HG02885 (cell line): ENCODE results near the gene SULT2B1.

ENCODE experiments used
- ATAC-seq: cut with Tn5 transposase; IDR thresholded peaks from one replicate; pipeline ENCODE4 v1.9.1; 2021; ENCODE audit warnings: mild to moderate bottlenecking; ENCODE audit not compliant: unreplicated experiment, poor library complexity

Gene SULT2B1

GRCh38 chr19:48616491-48617056 lies 64.6 kb downstream of the SULT2B1 start:
- ATAC-seq, result no peak

GRCh38 chr19:48617146-48617937 lies 65.4 kb downstream of the SULT2B1 start:
- ATAC-seq, result no peak

DNA sequence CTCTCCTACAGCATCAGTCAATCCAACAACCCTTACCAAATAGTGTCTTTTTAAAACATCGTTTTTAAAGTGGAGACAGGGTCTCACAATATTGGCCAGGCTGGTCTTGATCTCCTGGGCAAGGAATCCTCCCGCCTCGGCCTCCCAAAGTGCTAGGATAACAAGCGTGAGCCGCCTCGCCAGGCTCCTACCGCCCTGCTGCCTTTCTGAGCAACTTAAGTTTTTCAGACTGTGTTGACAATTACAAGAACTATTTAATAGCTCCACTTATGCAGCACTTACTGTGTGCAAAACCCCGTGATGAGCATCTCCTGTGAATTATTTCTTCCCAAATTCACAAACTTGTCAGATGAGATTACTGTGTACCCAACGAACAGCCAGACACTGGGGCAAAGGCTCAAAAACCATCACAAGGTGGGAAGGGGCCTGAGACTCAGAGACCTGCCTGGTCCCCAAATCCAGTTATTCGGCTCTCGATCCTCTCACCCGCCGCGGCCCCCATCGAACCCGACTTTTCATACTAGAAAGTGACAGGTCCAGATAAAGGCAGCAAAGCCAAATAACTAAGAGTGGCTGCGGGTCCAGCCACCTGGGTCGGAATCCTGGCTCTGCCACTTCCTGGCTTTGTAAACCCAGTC lies 66.4 kb downstream of the SULT2B1 start:
- ATAC-seq, result no peak

DNA sequence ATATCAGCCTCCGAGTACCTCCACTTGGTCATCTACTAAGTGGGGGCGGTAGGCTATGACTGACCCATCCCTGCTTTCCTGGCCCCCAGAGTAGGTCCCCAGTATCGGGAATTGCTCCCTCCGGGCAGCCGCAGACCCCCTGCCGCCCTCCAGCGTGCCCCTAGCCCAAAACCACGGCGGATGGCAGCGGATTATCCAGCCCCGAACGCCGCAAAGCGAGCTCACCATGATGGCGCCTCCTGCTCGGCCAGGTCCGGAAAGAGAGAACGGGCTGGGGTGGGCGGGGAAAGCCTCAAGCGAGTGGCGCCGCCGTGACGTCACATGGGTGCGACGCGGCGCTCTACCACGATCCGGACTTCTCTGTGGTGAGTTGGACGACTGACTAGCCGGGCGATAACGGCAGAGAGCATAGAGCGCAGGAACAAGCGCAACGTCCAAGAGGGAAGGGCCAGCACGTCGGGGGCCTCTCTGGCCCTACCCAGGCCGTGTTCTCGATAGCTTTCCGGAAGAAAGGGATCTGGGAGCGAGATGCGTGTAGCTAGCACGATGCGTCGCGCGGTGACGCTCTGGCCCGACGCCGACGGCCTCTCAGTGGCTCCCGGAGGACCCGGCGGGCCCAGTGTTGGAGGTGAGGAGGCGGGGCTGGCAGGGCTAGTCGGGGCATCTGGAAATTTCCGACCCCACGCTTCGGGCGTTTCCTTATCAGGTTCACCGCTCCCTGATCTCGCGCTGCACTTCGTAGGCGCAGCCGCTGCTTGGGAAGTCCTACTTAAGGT lies 67.1 kb downstream of the SULT2B1 start, which contains the start of the genes RPL18 and SPHK2:
Gene RPL18 (minus strand): TSS at position 263 of the 776 bp plus-strand sequence. CDS start 35 bp downstream, at position 228.
Gene SPHK2 (plus strand): TSS at position 591 of the 776 bp plus-strand sequence. CDS start 1,009 bp downstream, outside the sequence.
- ATAC-seq, result peak; percentile 85

- no peak for ATAC-seq
Measured at GRCh38 chr19:48619692-48620585, 68.0 kb downstream of the SULT2B1 start.

GRCh38 chr19:48623556-48624066 lies 71.6 kb downstream of the SULT2B1 start:
- no peak for ATAC-seq

GRCh38 chr19:48624067-48624594 lies 72.2 kb downstream of the SULT2B1 start:
- peak; percentile 67 for ATAC-seq

DNA sequence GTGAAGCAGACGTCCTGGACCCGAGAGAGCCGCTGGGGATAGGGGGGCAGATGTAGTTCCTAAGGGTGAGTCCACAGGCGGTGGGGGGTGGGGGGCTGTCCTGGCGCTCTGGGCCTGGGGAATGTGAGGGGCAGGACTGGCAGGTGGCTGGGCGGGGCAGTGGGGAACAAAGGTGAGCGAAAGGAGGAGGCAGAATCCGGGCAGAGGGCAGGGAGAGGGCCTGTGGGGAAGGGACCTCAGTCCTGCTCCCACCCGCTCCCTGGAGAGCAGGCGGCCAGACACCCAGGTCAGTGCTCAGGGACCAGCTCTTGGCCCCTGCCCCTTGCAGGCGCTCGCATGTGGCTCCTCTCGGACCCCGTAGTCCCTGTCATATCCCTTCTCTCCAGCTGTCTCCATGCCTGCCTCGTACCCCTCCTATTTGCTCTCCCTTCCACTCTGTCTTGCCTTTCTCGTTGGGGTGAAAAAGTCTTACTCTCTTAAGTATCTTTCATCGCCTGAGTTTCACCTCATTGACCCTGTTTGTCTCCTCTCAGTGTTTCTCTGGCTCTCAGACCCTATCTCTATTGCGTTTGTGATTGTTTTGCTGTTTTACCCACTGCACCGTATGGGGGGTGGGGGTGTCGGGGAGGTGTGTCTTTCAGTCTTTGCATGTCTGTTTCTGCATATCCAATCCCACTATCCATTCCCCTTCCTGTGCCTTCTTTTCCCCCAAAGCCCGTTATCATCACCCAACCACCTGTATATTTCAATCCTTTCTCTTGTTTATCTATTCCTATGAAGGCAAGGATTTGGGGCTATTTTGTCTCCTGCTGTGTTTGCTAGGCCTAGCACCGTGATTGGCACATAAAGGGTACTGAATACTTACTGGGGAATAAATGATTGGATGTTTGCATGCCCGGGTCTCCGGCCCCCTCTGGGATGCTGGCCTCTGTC lies 73.1 kb downstream of the SULT2B1 start:
- no peak for ATAC-seq

- ATAC-seq, result no peak
Measured at GRCh38 chr19:48625891-48626327, 73.9 kb downstream of the SULT2B1 start.

GRCh38 chr19:48627201-48627864 lies 75.4 kb downstream of the SULT2B1 start:
- no peak for ATAC-seq

DNA sequence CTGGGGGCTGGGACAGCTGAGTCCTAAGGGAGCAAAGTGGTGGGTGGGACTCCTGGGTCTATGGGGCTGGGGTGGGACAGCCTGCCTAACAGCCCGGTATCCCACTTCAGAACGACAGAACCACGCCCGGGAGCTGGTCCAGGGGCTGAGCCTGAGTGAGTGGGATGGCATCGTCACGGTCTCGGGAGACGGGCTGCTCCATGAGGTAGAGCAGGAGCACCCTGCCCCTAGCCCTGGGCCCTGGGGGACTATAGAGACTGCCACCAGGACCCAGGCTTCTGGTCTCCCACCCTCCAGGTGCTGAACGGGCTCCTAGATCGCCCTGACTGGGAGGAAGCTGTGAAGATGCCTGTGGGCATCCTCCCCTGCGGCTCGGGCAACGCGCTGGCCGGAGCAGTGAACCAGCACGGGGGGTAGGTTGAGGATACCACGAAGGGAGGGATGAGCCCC lies 75.9 kb downstream of the SULT2B1 start:
- no peak for ATAC-seq

GRCh38 chr19:48628486-48629296 lies 76.7 kb downstream of the SULT2B1 start:
- no peak for ATAC-seq

- no peak for ATAC-seq
Measured at GRCh38 chr19:48629297-48629598, 77.3 kb downstream of the SULT2B1 start.

- no peak for ATAC-seq
Measured at GRCh38 chr19:48629599-48630295, 77.8 kb downstream of the SULT2B1 start.

- ATAC-seq, result no peak
Measured at GRCh38 chr19:48630296-48631063, 78.5 kb downstream of the SULT2B1 start.
